ENCODE results near the gene BLOC1S5. TPM values are rescaled to one million over a fixed set of nuclear protein-coding genes. Genes with fewer than 3 reads are reported as not detected.

Gene BLOC1S5, protein sequence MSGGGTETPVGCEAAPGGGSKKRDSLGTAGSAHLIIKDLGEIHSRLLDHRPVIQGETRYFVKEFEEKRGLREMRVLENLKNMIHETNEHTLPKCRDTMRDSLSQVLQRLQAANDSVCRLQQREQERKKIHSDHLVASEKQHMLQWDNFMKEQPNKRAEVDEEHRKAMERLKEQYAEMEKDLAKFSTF
- 24.4 and 26.4 TPM in 2 replicates for total RNA-seq
- long read RNA-seq, transcript BLOC1S5-202 (5 exons, 2,684 nt): major isoform, 88 of 125 reads
- long read RNA-seq, transcript BLOC1S5-201 (6 exons, 2,445 nt): minor isoform, 16 of 125 reads
- long read RNA-seq, partial matches to known transcripts: 1 of 125 reads
- long read RNA-seq, other reads (novel, unspliced or antisense): 16 of 125 reads

DNA sequence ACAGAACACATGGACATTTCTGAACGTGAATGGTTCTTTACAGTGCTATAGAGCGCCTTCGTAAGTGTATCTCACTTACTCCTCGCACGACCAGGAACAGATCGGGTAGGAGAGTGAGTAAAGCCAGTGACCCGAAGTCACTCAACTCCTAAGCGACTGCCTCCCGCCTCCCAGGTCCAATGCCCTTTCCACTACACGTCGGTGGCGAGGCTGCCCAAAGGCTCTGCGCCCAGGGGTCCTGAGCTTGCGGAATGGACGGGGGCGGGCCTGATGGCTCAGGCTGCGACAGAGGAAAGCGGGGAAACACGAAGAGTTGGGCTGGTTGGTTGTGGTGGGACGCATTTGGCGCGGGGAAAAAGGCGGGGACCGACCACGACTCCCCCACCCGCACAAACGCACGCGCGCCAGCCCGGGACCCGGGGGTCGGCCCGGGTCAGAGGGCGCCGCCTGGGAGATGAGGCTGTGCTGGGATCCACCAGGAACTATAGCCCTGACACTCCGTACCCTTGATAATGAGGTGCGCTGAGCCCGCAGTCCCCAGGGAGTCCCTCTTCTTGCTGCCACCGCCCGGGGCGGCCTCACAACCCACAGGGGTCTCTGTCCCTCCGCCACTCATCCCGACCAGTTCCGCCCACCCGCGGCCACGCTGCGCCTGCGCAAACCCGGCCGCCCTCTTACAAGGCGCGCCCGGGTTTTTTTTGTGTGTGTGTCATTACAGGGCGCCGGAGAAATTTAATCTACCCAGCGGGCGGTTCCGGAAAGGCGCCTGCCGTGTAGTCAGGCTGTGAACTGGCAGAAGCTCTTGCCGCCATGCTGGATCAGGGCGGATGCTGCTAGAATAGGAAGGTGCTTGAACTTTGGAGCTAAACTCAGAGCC lies at the start of gene BLOC1S5:
Gene BLOC1S5 (minus strand): TSS at position 629 of the 877 bp plus-strand sequence. CDS start 13 bp downstream, at position 616.
- peak within 1 kb of the TSS; percentile 95 for H3K27ac Mint-ChIP-seq
- DNase-seq (ENCODE audit: low spot score, unreplicated experiment): peak; percentile 96
- H3K4me1 Mint-ChIP-seq (ENCODE audit: low read depth): peaks cover 13% of the 10 kb centered on the region
- H3K4me3 Mint-ChIP-seq (ENCODE audit: low read depth): peak within 1 kb of the TSS; percentile 95
- no peaks in the 10 kb centered on the region for H3K27me3 Mint-ChIP-seq
- H3K36me3 Mint-ChIP-seq (ENCODE audit: insufficient read depth): peaks cover 3% of the 10 kb centered on the region
- TF ChIP-seq, protein P1, sequence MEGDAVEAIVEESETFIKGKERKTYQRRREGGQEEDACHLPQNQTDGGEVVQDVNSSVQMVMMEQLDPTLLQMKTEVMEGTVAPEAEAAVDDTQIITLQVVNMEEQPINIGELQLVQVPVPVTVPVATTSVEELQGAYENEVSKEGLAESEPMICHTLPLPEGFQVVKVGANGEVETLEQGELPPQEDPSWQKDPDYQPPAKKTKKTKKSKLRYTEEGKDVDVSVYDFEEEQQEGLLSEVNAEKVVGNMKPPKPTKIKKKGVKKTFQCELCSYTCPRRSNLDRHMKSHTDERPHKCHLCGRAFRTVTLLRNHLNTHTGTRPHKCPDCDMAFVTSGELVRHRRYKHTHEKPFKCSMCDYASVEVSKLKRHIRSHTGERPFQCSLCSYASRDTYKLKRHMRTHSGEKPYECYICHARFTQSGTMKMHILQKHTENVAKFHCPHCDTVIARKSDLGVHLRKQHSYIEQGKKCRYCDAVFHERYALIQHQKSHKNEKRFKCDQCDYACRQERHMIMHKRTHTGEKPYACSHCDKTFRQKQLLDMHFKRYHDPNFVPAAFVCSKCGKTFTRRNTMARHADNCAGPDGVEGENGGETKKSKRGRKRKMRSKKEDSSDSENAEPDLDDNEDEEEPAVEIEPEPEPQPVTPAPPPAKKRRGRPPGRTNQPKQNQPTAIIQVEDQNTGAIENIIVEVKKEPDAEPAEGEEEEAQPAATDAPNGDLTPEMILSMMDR (IDR thresholded peaks at IDR 0.05; ENCODE audit: unreplicated experiment): no peak
- H3K9me3 Mint-ChIP-seq (ENCODE audit: low read depth): no peaks in the 10 kb centered on the region

DNA sequence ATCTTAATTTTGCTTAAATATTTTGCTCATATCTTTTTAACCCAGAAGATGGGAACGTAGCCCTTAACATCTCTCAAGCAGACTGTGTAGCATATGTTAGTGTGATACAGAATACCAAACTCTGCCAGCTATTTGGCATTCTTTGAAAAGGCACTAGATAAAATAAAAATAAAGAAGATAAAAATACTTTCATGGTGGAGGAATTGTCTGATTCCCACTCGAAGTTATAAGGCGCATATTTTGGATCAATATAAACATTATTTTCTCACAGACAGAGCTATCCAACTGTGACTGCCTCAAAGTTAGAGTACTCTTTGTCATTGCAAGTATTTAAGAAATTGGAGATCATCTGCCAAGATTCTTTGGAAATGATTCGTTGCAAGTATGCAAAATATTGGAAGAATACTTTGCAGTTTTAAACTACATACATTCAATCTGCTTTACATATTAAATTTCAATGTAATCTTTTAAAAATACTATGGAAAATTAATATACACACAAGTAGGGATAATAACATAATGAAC lies 49.0 kb upstream of the BLOC1S5 start:
- Mint-ChIP-seq H3K27me3 (peaks cover 2% of the 10 kb centered on the region), H3K36me3 (ENCODE audit: insufficient read depth) (peaks cover 1% of the 10 kb centered on the region), H3K9me3 (ENCODE audit: low read depth) (peaks cover 3% of the 10 kb centered on the region), H3K4me1 (ENCODE audit: low read depth) (peaks cover 15% of the 10 kb centered on the region), H3K27ac (no peak overlapping the region), H3K4me3 (ENCODE audit: low read depth) (no peak overlapping the region)
- DNase-seq (ENCODE audit: low spot score, unreplicated experiment): no peak
- TF ChIP-seq, protein P1 (IDR thresholded peaks at IDR 0.05; ENCODE audit: unreplicated experiment): no peak

DNA sequence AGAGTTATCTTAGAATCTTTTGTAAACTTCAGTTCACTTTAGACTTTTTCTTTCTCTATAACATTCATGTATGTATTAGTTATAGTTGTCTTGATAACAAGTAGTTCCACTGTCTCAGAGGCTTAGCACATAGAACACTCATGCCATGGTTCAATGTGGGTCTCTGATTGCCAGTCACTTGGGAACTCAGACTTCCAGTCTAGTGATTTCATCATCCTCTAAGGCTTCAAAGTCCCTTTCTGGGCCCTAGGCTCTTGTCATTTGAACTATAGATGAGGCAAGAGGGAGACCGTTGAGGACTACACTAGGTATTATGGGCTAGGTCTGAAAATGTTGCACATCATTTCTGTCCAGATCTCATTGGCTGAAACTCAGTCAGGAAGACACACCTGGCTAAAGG lies 46.5 kb upstream of the BLOC1S5 start:
- no peak overlapping the region for H3K27ac Mint-ChIP-seq
- no peak overlapping the region for H3K4me3 Mint-ChIP-seq (ENCODE audit: low read depth)
- H3K9me3 Mint-ChIP-seq (ENCODE audit: low read depth): peaks cover 6% of the 10 kb centered on the region
- peaks cover 16% of the 10 kb centered on the region for H3K4me1 Mint-ChIP-seq (ENCODE audit: low read depth)
- DNase-seq (ENCODE audit: low spot score, unreplicated experiment): no peak
- no peaks in the 10 kb centered on the region for H3K36me3 Mint-ChIP-seq (ENCODE audit: insufficient read depth)
- TF ChIP-seq, protein P1 (IDR thresholded peaks at IDR 0.05; ENCODE audit: unreplicated experiment): no peak
- H3K27me3 Mint-ChIP-seq: peaks cover 3% of the 10 kb centered on the region

GRCh38 chr6:8110117-8110721 lies 46.0 kb upstream of the BLOC1S5 start:
- DNase-seq (ENCODE audit: low spot score, unreplicated experiment): no peak

More at GRCh38 chr6:8110117-8110721, 46.0 kb upstream of the BLOC1S5 start:
- Mint-ChIP-seq H3K27me3 (peaks cover 3% of the 10 kb centered on the region), H3K4me1 (ENCODE audit: low read depth) (peaks cover 16% of the 10 kb centered on the region), H3K4me3 (ENCODE audit: low read depth) (no peak overlapping the region), H3K36me3 (ENCODE audit: insufficient read depth) (no peaks in the 10 kb centered on the region), H3K9me3 (ENCODE audit: low read depth) (peaks cover 6% of the 10 kb centered on the region), H3K27ac (no peak overlapping the region)
- TF ChIP-seq, protein P1 (IDR thresholded peaks at IDR 0.05; ENCODE audit: unreplicated experiment): no peak

All from progenitor cell of endocrine pancreas (in vitro differentiated cells).